GM21786 (cell line): Measurements from ENCODE around the gene CRYGN.

Source experiments
- ATAC-seq: cut with Tn5 transposase; IDR thresholded peaks from one replicate; pipeline ENCODE4 v1.9.1; 2021; ENCODE audit not compliant: unreplicated experiment

Gene CRYGN

GRCh38 chr7:151439855-151440798 lies at the start of gene CRYGN:
Gene CRYGN, minus strand, starts transcription at chr7:151440141. Its CDS starts 224 bp downstream, at chr7:151439917.
- no peak for ATAC-seq

- ATAC-seq: no peak
Observed at GRCh38 chr7:151489498-151489897, 49.6 kb upstream of the CRYGN start.

- ATAC-seq: no peak
Observed at GRCh38 chr7:151488096-151488495, 48.2 kb upstream of the CRYGN start.

GRCh38 chr7:151487228-151487627 lies 47.3 kb upstream of the CRYGN start:
- ATAC-seq: no peak

- ATAC-seq: no peak
Observed at GRCh38 chr7:151486074-151486473, 46.1 kb upstream of the CRYGN start.

GRCh38 chr7:151484971-151485707 lies 45.2 kb upstream of the CRYGN start:
- ATAC-seq: no peak

GRCh38 chr7:151483711-151483983 lies 43.7 kb upstream of the CRYGN start:
- no peak for ATAC-seq

- no peak for ATAC-seq
Observed at GRCh38 chr7:151482883-151483710, 43.2 kb upstream of the CRYGN start.

- no peak for ATAC-seq
Observed at GRCh38 chr7:151481650-151482505, 41.9 kb upstream of the CRYGN start.

- no peak for ATAC-seq
Observed at GRCh38 chr7:151477867-151478266, 37.9 kb upstream of the CRYGN start.

- peak; percentile 29 for ATAC-seq
Observed at GRCh38 chr7:151472644-151473380, 32.9 kb upstream of the CRYGN start.

- no peak for ATAC-seq
Observed at GRCh38 chr7:151470711-151471110, 30.8 kb upstream of the CRYGN start.

- no peak for ATAC-seq
Observed at GRCh38 chr7:151469281-151469680, 29.3 kb upstream of the CRYGN start.

GRCh38 chr7:151468217-151469018 lies 28.5 kb upstream of the CRYGN start:
- no peak for ATAC-seq

- no peak for ATAC-seq
Observed at GRCh38 chr7:151465169-151465568, 25.2 kb upstream of the CRYGN start.

GRCh38 chr7:151462306-151462779 lies 22.4 kb upstream of the CRYGN start:
- no peak for ATAC-seq

GRCh38 chr7:151461942-151462230 lies 21.9 kb upstream of the CRYGN start:
- no peak for ATAC-seq

- no peak for ATAC-seq
Observed at GRCh38 chr7:151461096-151461941, 21.4 kb upstream of the CRYGN start.
